ENCODE results near the gene INO80.

DNA sequence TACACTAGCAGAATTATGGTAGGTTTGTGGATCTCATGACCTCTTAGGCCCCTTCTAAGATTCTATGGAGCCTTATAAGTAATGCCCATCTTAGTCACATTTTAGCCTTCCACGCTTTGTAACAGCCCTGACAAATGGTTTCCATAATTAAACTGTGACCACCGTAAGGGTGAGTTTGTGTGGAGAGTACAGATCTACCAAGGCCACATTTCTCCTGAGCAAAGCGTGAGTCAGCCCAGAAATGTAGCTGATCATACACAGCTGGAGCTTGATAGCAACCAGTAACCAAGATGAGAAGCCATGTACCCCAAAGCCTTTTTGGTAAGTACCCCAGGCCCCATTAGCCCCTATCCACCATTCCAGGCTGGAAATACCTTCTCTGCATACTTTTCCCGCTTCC is 131.1 kb downstream of the INO80 start:
- TF ChIP-seq, protein P1, sequence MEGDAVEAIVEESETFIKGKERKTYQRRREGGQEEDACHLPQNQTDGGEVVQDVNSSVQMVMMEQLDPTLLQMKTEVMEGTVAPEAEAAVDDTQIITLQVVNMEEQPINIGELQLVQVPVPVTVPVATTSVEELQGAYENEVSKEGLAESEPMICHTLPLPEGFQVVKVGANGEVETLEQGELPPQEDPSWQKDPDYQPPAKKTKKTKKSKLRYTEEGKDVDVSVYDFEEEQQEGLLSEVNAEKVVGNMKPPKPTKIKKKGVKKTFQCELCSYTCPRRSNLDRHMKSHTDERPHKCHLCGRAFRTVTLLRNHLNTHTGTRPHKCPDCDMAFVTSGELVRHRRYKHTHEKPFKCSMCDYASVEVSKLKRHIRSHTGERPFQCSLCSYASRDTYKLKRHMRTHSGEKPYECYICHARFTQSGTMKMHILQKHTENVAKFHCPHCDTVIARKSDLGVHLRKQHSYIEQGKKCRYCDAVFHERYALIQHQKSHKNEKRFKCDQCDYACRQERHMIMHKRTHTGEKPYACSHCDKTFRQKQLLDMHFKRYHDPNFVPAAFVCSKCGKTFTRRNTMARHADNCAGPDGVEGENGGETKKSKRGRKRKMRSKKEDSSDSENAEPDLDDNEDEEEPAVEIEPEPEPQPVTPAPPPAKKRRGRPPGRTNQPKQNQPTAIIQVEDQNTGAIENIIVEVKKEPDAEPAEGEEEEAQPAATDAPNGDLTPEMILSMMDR (conservative IDR thresholded peaks at IDR 0.05; ENCODE audit: low read length) = no peak
- no peak for TF ChIP-seq EZH2phosphoT487 (IDR thresholded peaks at IDR 0.05; ENCODE audit: borderline replicate concordance, low read depth, low read length)

Measured in OCI-LY7 (cell line).